Adrenal gland (tissue), 5 donors: ENCODE results near the gene KMT2D.

Experiments
- CTCF ChIP-seq, 6 experiments: fragments of 450-650 bp in 4 of 6; fragments of 200-600 bp in 2 of 6; sonication (generic) in 1 of 6; IDR thresholded peaks; 1 replicate in 5 of 6; 2 replicates in 1 of 6; pipeline versions ENCODE4 v1.5.1 to v1.8.0; 2016 to 2021; ENCODE audit warnings: antibody characterized with exemption in 6 of 6, mild to moderate bottlenecking in 2 of 6, moderate library complexity in 1 of 6
- POLR2A ChIP-seq, 2 donors: fragments of 450-650 bp; IDR thresholded peaks; one replicate each; pipeline ENCODE4 v1.6.1; 2017; ENCODE audit warnings: antibody characterized with exemption in 2 of 2, mild to moderate bottlenecking in 2 of 2, moderate library complexity in 1 of 2
- donor health status: DM: no; HTN: no; CAD: no.

GRCh38 chr12:49034286-49034622 lies 26.3 kb downstream of the KMT2D start:
- TF ChIP-seq CTCF (IDR thresholded peaks at IDR 0.05) (no peak), POLR2A (IDR thresholded peaks at IDR 0.05) (no peak)
